H1 (cell line): ENCODE results near the gene ELFN2. TPM values are rescaled to one million over a fixed set of nuclear protein-coding genes. Genes with fewer than 3 reads are reported as not detected.

Source experiments
- CTCF ChIA-PET: fragments of 300-600 bp; sonication (Branson Sonifier 250); formaldehyde crosslinking; loops from one replicate; lab custom pipeline; 2021; ENCODE audit not compliant: partially characterized antibody; lab: Charles Lee
- POLR2A ChIA-PET: fragments of 300-600 bp; sonication (Branson Sonifier 250); formaldehyde crosslinking; loops from one replicate; lab custom pipeline; 2021; ENCODE audit warnings: inconsistent platforms; ENCODE audit not compliant: partially characterized antibody; lab: Charles Lee
- DNase-seq, 2 experiments: peaks; one replicate each; pipeline versions ENCODE4 v3.0.0 to v3.0.0-alpha.2; 2010 to 2022; ENCODE audit warnings: low spot score in 2 of 2, low read depth in 1 of 2, mixed read lengths in 1 of 2
- FAIRE-seq: peaks from 2 replicates; lab custom pipeline; 2011; peaks lifted over from hg19 to GRCh38; lab: Jason Lieb, UNC
- H2AFZ ChIP-seq: 2 replicates; pipeline ENCODE4 v1.8.1; 2012; ENCODE audit warnings: low read length, inconsistent platforms
- H2AK5ac ChIP-seq: 2 replicates; pipeline ENCODE4 v1.6.1; 2013; ENCODE audit warnings: low read depth, low read length
- H2BK120ac ChIP-seq: replicated peaks from 2 replicates; pipeline ENCODE3; 2013; ENCODE audit warnings: low read depth, low read length, inconsistent platforms
- H2BK12ac ChIP-seq: 2 replicates; pipeline ENCODE4 v1.6.1; 2013; ENCODE audit warnings: low read depth, low read length
- H2BK15ac ChIP-seq: 2 replicates; pipeline ENCODE4 v1.6.1; 2013; ENCODE audit warnings: low read length
- H2BK20ac ChIP-seq: 2 replicates; pipeline ENCODE4 v1.6.1; 2013; ENCODE audit warnings: low read length
- H2BK5ac ChIP-seq: 2 replicates; pipeline ENCODE4 v1.6.1; 2013; ENCODE audit warnings: low read depth, low read length
- H3K14ac ChIP-seq: 2 replicates; pipeline ENCODE4 v1.6.1; 2013; ENCODE audit warnings: inconsistent platforms; ENCODE audit not compliant: insufficient read length
- H3K18ac ChIP-seq: 2 replicates; pipeline ENCODE4 v1.6.1; 2013; ENCODE audit warnings: low read length; ENCODE audit errors: extremely low read depth
- H3K23ac ChIP-seq: 2 replicates; pipeline ENCODE4 v1.6.1; 2013; ENCODE audit warnings: inconsistent platforms; ENCODE audit not compliant: insufficient read length
- H3K23me2 ChIP-seq: 2 replicates; pipeline ENCODE4 v1.6.1; 2013; ENCODE audit warnings: low read depth, low read length
- H3K27ac ChIP-seq: 2 replicates; pipeline ENCODE4 v1.6.1; 2011; ENCODE audit warnings: low read depth, low read length, inconsistent platforms
- H3K27me3 ChIP-seq, 4 experiments: replicated peaks in 1 of 4; 1 replicate in 1 of 4; 2 replicates in 3 of 4; pipeline versions ENCODE4 v1.6.1 to v1.8.1; 2011 to 2013; ENCODE audit warnings: low read length in 3 of 4, mild to moderate bottlenecking in 3 of 4, inconsistent platforms in 2 of 4, mixed read lengths in 2 of 4, moderate library complexity in 1 of 4; ENCODE audit not compliant: control insufficient read depth in 3 of 4, insufficient read depth in 3 of 4; ENCODE audit errors: extremely low read depth in 1 of 4
- H3K36me3 ChIP-seq, 4 experiments: 2 replicates each; pipeline versions ENCODE4 v1.6.1 to v1.8.1; 2011 to 2013; ENCODE audit warnings: mild to moderate bottlenecking in 4 of 4, low read length in 3 of 4, moderate library complexity in 2 of 4, control low read depth in 1 of 4, inconsistent platforms in 1 of 4; ENCODE audit not compliant: insufficient read depth in 4 of 4, control insufficient read depth in 2 of 4
- H3K4ac ChIP-seq: replicated peaks from 2 replicates; pipeline ENCODE3; 2013; ENCODE audit warnings: low read length, low read depth, mixed read lengths, inconsistent platforms; ENCODE audit not compliant: insufficient read length
- H3K4me1 ChIP-seq, 4 experiments: replicated peaks in 1 of 4; 1 replicate in 1 of 4; 2 replicates in 3 of 4; pipeline versions ENCODE4 v1.6.1 to v1.8.1; 2011 to 2013; ENCODE audit warnings: low read length in 3 of 4, inconsistent platforms in 2 of 4, mixed read lengths in 1 of 4; ENCODE audit not compliant: insufficient read depth in 4 of 4, control insufficient read depth in 3 of 4
- H3K4me2 ChIP-seq, 2 experiments: 2 replicates each; pipeline versions ENCODE4 v1.6.1 to v1.8.1; 2011 to 2013; ENCODE audit warnings: low read depth in 2 of 2, low read length in 2 of 2, control low read depth in 1 of 2, inconsistent platforms in 1 of 2, mild to moderate bottlenecking in 1 of 2; ENCODE audit not compliant: insufficient read depth in 1 of 2
- H3K4me3 ChIP-seq, 4 experiments: fragments of 200-600, 300-600 bp in 1 of 4; sonication (generic), shearing (Covaris generic), sonication (Bioruptor Twin) in 1 of 4; 2 replicates each; pipeline versions ENCODE4 v1.5.1 to v1.8.1; 2011 to 2016; ENCODE audit warnings: low read length in 4 of 4, low read depth in 3 of 4, control low read depth in 2 of 4, inconsistent platforms in 2 of 4, mild to moderate bottlenecking in 2 of 4, mixed read lengths in 1 of 4, moderate library complexity in 1 of 4; ENCODE audit not compliant: insufficient read depth in 2 of 4; ENCODE audit errors: extremely low read depth in 1 of 4
- H3K56ac ChIP-seq: replicated peaks from 2 replicates; pipeline ENCODE3; 2013; ENCODE audit warnings: low read depth, mild to moderate bottlenecking, mixed read lengths, low read length, inconsistent platforms; ENCODE audit not compliant: insufficient read length
- H3K79me1 ChIP-seq: 2 replicates; pipeline ENCODE4 v1.6.1; 2013; ENCODE audit warnings: low read depth, low read length, control low read depth
- H3K79me2 ChIP-seq, 2 experiments: 2 replicates each; pipeline versions ENCODE4 v1.6.1 to v1.8.1; 2012 to 2013; ENCODE audit warnings: low read length in 2 of 2, mild to moderate bottlenecking in 2 of 2, inconsistent platforms in 1 of 2; ENCODE audit not compliant: insufficient read depth in 2 of 2, control insufficient read depth in 1 of 2
- H3K9ac ChIP-seq, 4 experiments: replicated peaks in 1 of 4; 1 replicate in 1 of 4; 2 replicates in 3 of 4; pipeline versions ENCODE4 v1.6.1 to v1.8.1; 2011 to 2013; ENCODE audit warnings: low read depth in 3 of 4, low read length in 3 of 4, control low read depth in 2 of 4, mild to moderate bottlenecking in 2 of 4, moderate library complexity in 2 of 4, inconsistent platforms in 1 of 4; ENCODE audit errors: extremely low read depth in 1 of 4
- H3K9me3 ChIP-seq, 2 experiments: 2 replicates each; pipeline versions ENCODE4 v1.6.1 to v1.8.1; 2012 to 2013; ENCODE audit warnings: mild to moderate bottlenecking in 2 of 2, moderate library complexity in 2 of 2, control low read depth in 1 of 2, inconsistent platforms in 1 of 2, low read depth in 1 of 2, low read length in 1 of 2, mixed read lengths in 1 of 2; ENCODE audit not compliant: insufficient read depth in 2 of 2
- H4K20me1 ChIP-seq, 2 experiments: replicated peaks in 1 of 2; 2 replicates each; pipeline versions ENCODE3 to v1.8.1; 2011 to 2013; ENCODE audit warnings: inconsistent platforms in 2 of 2, low read length in 2 of 2, mild to moderate bottlenecking in 1 of 2; ENCODE audit not compliant: insufficient read depth in 2 of 2, control insufficient read depth in 1 of 2
- H4K5ac ChIP-seq: 2 replicates; pipeline ENCODE4 v1.6.1; 2013; ENCODE audit warnings: low read length, low read depth, mixed read lengths, inconsistent platforms; ENCODE audit not compliant: insufficient read length
- H4K8ac ChIP-seq: 2 replicates; pipeline ENCODE4 v1.8.0; 2013; ENCODE audit warnings: mild to moderate bottlenecking, moderate library complexity, low read length, inconsistent platforms; ENCODE audit not compliant: insufficient read depth; ENCODE audit errors: extremely low read depth
- H4K91ac ChIP-seq: replicated peaks from 2 replicates; pipeline ENCODE3; 2013; ENCODE audit warnings: low read length, mixed read lengths, inconsistent platforms; ENCODE audit not compliant: insufficient read length
- ASH2L ChIP-seq: fragments of 200-600, 300-600 bp; sonication (generic); IDR thresholded peaks from one replicate; pipeline ENCODE4 v1.7.1; 2017; ENCODE audit warnings: low read length
- CBX8 ChIP-seq: fragments of 300-800, 300-1000 bp; sonication (generic); IDR thresholded peaks from 2 replicates; pipeline ENCODE4 v1.7.1; 2016; ENCODE audit warnings: low read depth, low read length, borderline replicate concordance
- FOSL1 ChIP-seq: IDR thresholded peaks from 2 replicates; pipeline ENCODE4 v1.6.1; 2011; ENCODE audit warnings: mild to moderate bottlenecking, low read depth, low read length, moderate library complexity; ENCODE audit not compliant: insufficient read depth
- HDAC2 ChIP-seq, 2 experiments: fragments of 300-600 bp in 1 of 2; sonication (generic) in 1 of 2; IDR thresholded peaks; 2 replicates each; pipeline ENCODE4 v1.6.1; 2011 to 2012; ENCODE audit warnings: low read depth in 2 of 2, low read length in 2 of 2, mild to moderate bottlenecking in 2 of 2, moderate library complexity in 2 of 2, borderline replicate concordance in 1 of 2, inconsistent platforms in 1 of 2
- MAX ChIP-seq: IDR thresholded peaks from 2 replicates; pipeline ENCODE4 v1.6.1; 2012; ENCODE audit warnings: inconsistent platforms
- SIN3A ChIP-seq, 2 experiments: IDR thresholded peaks in 1 of 2; conservative IDR thresholded peaks in 1 of 2; 2 replicates each; pipeline ENCODE4 v1.6.1; 2011 to 2012; ENCODE audit warnings: low read length in 2 of 2, improper control_type of control experiment in 1 of 2, low read depth in 1 of 2, mild to moderate bottlenecking in 1 of 2
- TAF1 ChIP-seq: IDR thresholded peaks from 2 replicates; pipeline ENCODE4 v1.6.1; 2011; ENCODE audit warnings: mild to moderate bottlenecking, low read depth, low read length
- USF2 ChIP-seq: IDR thresholded peaks from 2 replicates; pipeline ENCODE4 v1.6.1; 2011; ENCODE audit warnings: low read length, improper control_type of control experiment
- WGBS, 2 experiments: shearing (Covaris generic) in 1 of 2; methylation state at CpG; one replicate each; pipeline versions ENCODE4 v1.1.6 to v1.1.7; 2013 to 2015; ENCODE audit warnings: low lambda C conversion rate in 2 of 2, mixed read lengths in 2 of 2, inconsistent platforms in 1 of 2, low coverage in 1 of 2, missing lambda C conversion rate in 1 of 2; ENCODE audit not compliant: insufficient replicate concordance in 2 of 2, insufficient coverage in 1 of 2, insufficient read length in 1 of 2; ENCODE audit errors: extremely low coverage in 1 of 2, missing lambda C conversion rate in 1 of 2; 5-methylcytosine and 5-hydroxymethylcytosine counted together
- long read RNA-seq, 2 experiments: library from RNA in 1 of 2; library from capped mRNA in 1 of 2; stranded (forward); transcript quantifications; one replicate each; pipeline ENCODE4 v2.0.0, GENCODE V29; 2021; ENCODE audit warnings: inconsistent platforms in 1 of 2
- polyA minus RNA-seq, 3 experiments: library from RNA; depleted of rRNA, polyadenylated mRNA; stranded (reverse); fragments of >200 nt; gene quantifications; 1 replicate in 2 of 3; 2 replicates in 1 of 3; pipeline ENCODE4 v1.2.3, GENCODE V29; 2011
- polyA plus RNA-seq, 7 experiments: library from polyadenylated mRNA; depleted of rRNA in 3 of 7; stranded (reverse) in 5 of 7; unstranded in 2 of 7; fragments of >200 nt in 5 of 7; fragments of 200-250 nt in 2 of 7; gene quantifications; 1 replicate in 5 of 7; 2 replicates in 1 of 7; 4 replicates in 1 of 7; pipeline versions ENCODE4 v1.2.1 to v1.2.3, GENCODE V29; 2011 to 2013; ENCODE audit warnings: missing spikeins in 2 of 7, mixed read lengths in 2 of 7
- total RNA-seq: library from RNA; stranded (reverse); fragmentation: NEBNext Ultra II Directional; extraction: Animal tissue kit (Norgen Biotek cat#: 25700); gene quantifications from 2 replicates; pipeline ENCODE4 v1.2.1, GENCODE V29; 2021

Gene ELFN2
- 0.63 and 0.88 TPM in 2 replicates for total RNA-seq
- polyA plus RNA-seq (2011; rRNA removed), result 0.88 and 1.3 TPM in 2 replicates
- polyA plus RNA-seq (2011; cell fraction: cytosol; rRNA removed), result 0.70 TPM
- 2.5 TPM for polyA plus RNA-seq (2011; cell fraction: nucleus; rRNA removed)
- polyA plus RNA-seq (2012, experiment 1 of 2), result 0.71 to 1.4 TPM (median 0.83 TPM) in 4 replicates
- polyA plus RNA-seq (2012, experiment 2 of 2), result 0.37 TPM
- 0.41 TPM for polyA plus RNA-seq (2013, experiment 1 of 2)
- polyA plus RNA-seq (2013, experiment 2 of 2), result 0.35 TPM
- 0.50 and 0.54 TPM in 2 replicates for polyA minus RNA-seq (2011; rRNA and poly(A)+ RNA removed)
- 0.73 TPM for polyA minus RNA-seq (2011; cell fraction: cytosol; rRNA and poly(A)+ RNA removed)
- 0.40 TPM for polyA minus RNA-seq (2011; cell fraction: nucleus; rRNA and poly(A)+ RNA removed)
- long read RNA-seq, experiment 1, result 0 reads
- long read RNA-seq, experiment 2, result 0 reads

- H3K4ac ChIP-seq, result peak within 1 kb of the TSS; percentile 74
- peaks cover 3 to 8% of the 10 kb centered on the region in 2 experiments for H4K20me1 ChIP-seq
- no peak within 1 kb of the TSS for H2BK120ac ChIP-seq
- peaks cover 11% of the 10 kb centered on the region; the same call in 1 of the 2 replicates for H3K23me2 ChIP-seq
- no peaks in the 10 kb centered on the region for H3K36me3 ChIP-seq
- H3K27ac ChIP-seq, result no peak within 1 kb of the TSS
- H4K91ac ChIP-seq, result peak within 1 kb of the TSS; percentile 72
- H2BK5ac ChIP-seq, result no peak within 1 kb of the TSS; the same call in 1 of the 2 replicates
- peaks cover 29 to 44% (median 38%) of the 10 kb centered on the region in 4 experiments for H3K27me3 ChIP-seq
- no peak within 1 kb of the TSS for H3K14ac ChIP-seq
- ChIA-PET POLR2A (no interaction called here), CTCF (interaction anchor here (1.1 to 5.4 kb wide), 10 partner anchors 9 to 111 kb away, joined by 3 to 116 read pairs (median 12); no protein-coding TSS in a partner anchor)
- H3K4me1 ChIP-seq, result peaks cover 0 to 23% (median 13%) of the 10 kb centered on the region in 4 experiments; a peak in 6 of 7 replicates
- no peaks in the 10 kb centered on the region for H3K79me1 ChIP-seq
- H3K9me3 ChIP-seq, result no peaks in the 10 kb centered on the region
- FAIRE-seq (no peak), DNase-seq (no peak)
- no peak within 1 kb of the TSS for H3K23ac ChIP-seq
- H4K5ac ChIP-seq, result no peak within 1 kb of the TSS
- no peak within 1 kb of the TSS for H2BK20ac ChIP-seq
- no peak within 1 kb of the TSS for H3K56ac ChIP-seq
- no peaks in the 10 kb centered on the region for H3K79me2 ChIP-seq
- H3K18ac ChIP-seq, result peak within 1 kb of the TSS; percentile 20; the same call in 1 of the 2 replicates
- 1% methylated on average over 24 of the region's 72 CpGs; no CpG with 5 or more reads in 1 of the 2 experiments for WGBS, 2 experiments
- peak within 1 kb of the TSS; percentile 66 to 86 for H3K4me2 ChIP-seq
- peak within 1 kb of the TSS; percentile 94 for H2BK15ac ChIP-seq
- H3K9ac ChIP-seq, result no peak within 1 kb of the TSS; a peak in 1 of 7 replicates
- peak within 1 kb of the TSS; percentile 33 to 70 (median 34) for H3K4me3 ChIP-seq
- no peak within 1 kb of the TSS; the same call in 1 of the 2 replicates for H4K8ac ChIP-seq
- no peak within 1 kb of the TSS for H2AFZ ChIP-seq
- H2AK5ac ChIP-seq, result no peak within 1 kb of the TSS
- peak within 1 kb of the TSS; percentile 0; the same call in 1 of the 2 replicates for H2BK12ac ChIP-seq
- no peak for TF ChIP-seq USF2
- TF ChIP-seq MAX, result no peak
- no peak for TF ChIP-seq SIN3A (conservative IDR thresholded peaks at IDR 0.05 in 1 of 2, IDR thresholded peaks at IDR 0.05 in 1 of 2; ENCODE audit: low read depth in 1 of 2, low read length in 2 of 2)
- TF ChIP-seq HDAC2 (IDR thresholded peaks at IDR 0.05; ENCODE audit: borderline replicate concordance in 1 of 2, low read depth in 2 of 2, low read length in 2 of 2), result no peak
- TF ChIP-seq CBX8, result no peak
- TF ChIP-seq FOSL1, result no peak
- TF ChIP-seq ASH2L, result peak; percentile 43
- no peak for TF ChIP-seq TAF1
Measured at GRCh38 chr22:37427135-37427710, at the start of gene ELFN2. ELFN2 (minus strand) TSS chr22:37427479; CDS start chr22:37375534, 51,945 bp downstream.
